Heart left ventricle (tissue), 16 donors: ENCODE results near the gene SHC4. TPM values are rescaled to one million over a fixed set of nuclear protein-coding genes. Genes with fewer than 3 reads are reported as not detected.

Experiments
- ATAC-seq, 4 donors: fragments of 200-7000 bp; cut with Tn5 transposase; one replicate each; pipeline ENCODE4 v1.9.1; 2020 to 2022; ENCODE audit warnings: moderate library complexity in 4 of 4, mild to moderate bottlenecking in 3 of 4, moderate number of reproducible peaks in 1 of 4
- DNase-seq, 5 donors: peaks; one replicate each; pipeline ENCODE4 v3.0.0-alpha.2; 2020
- H3K27ac ChIP-seq, 12 donors: fragments of 200-600 bp; sonication (generic) in 4 of 12; one replicate each; pipeline versions ENCODE4 v1.5.0 to v1.8.0; 2016 to 2022; ENCODE audit warnings: mild to moderate bottlenecking in 2 of 12
- H3K27me3 ChIP-seq, 9 donors: fragments of 200-600 bp; sonication (generic) in 2 of 9; one replicate each; pipeline versions ENCODE4 v1.5.1 to v1.8.0; 2016 to 2022; ENCODE audit warnings: mild to moderate bottlenecking in 3 of 9
- H3K36me3 ChIP-seq, 9 donors: fragments of 200-600 bp; sonication (generic) in 2 of 9; one replicate each; pipeline versions ENCODE4 v1.5.0 to v1.8.0; 2018 to 2022; ENCODE audit warnings: mild to moderate bottlenecking in 2 of 9
- H3K4me1 ChIP-seq, 12 donors: fragments of 200-600 bp; sonication (generic) in 4 of 12; one replicate each; pipeline versions ENCODE4 v1.5.0 to v1.8.0; 2016 to 2022; ENCODE audit warnings: mild to moderate bottlenecking in 3 of 12
- H3K4me3 ChIP-seq, 12 donors: fragments of 200-600 bp; sonication (generic) in 4 of 12; one replicate each; pipeline versions ENCODE4 v1.5.0 to v1.8.0; 2017 to 2022; ENCODE audit warnings: mild to moderate bottlenecking in 9 of 12, moderate library complexity in 4 of 12
- H3K9me3 ChIP-seq, 12 donors: fragments of 200-600 bp; sonication (generic) in 4 of 12; one replicate each; pipeline versions ENCODE4 v1.5.0 to v1.8.0; 2016 to 2022; ENCODE audit warnings: mild to moderate bottlenecking in 1 of 12
- POLR2A ChIP-seq, 2 donors: fragments of 450-650 bp; IDR thresholded peaks; one replicate each; pipeline ENCODE4 v1.6.1; 2017; ENCODE audit warnings: antibody characterized with exemption in 2 of 2, mild to moderate bottlenecking in 2 of 2, moderate library complexity in 2 of 2
- WGBS, 4 donors: extraction: QIAGEN DNeasy Blood & Tissue Kit in 2 of 4; methylation state at CpG; one replicate each; pipeline versions ENCODE4 v1.1.5 to v1.1.7; 2013 to 2018; 5-methylcytosine and 5-hydroxymethylcytosine counted together
- intact Hi-C, 10 donors: fragments of 100-400 bp; cut with DNase I; formaldehyde crosslinking; loops; one replicate each; pipeline versions ENCODE4 v1.11.1 to v1.14.2; 2022
- polyA plus RNA-seq, 2 donors: library from polyadenylated mRNA; stranded (reverse); fragments of 200-250 nt; gene quantifications; one replicate each; pipeline ENCODE4 v1.2.3, GENCODE V29; 2013
- total RNA-seq, 9 donors: library from RNA; depleted of rRNA in 2 of 9; stranded (reverse); fragments of >200 nt in 2 of 9; fragmentation: NEBNext Ultra II Directional in 3 of 9; extraction: Animal tissue kit (Norgen Biotek cat#: 25700) in 3 of 9; gene quantifications; one replicate each; pipeline versions ENCODE4 v1.1.0 to v1.2.4, GENCODE V29; 2016 to 2023
- TF ChIP-seq, protein P1 (sequence below), 12 donors: fragments of 200-600 bp; sonication (generic) in 4 of 12; IDR thresholded peaks; one replicate each; pipeline versions ENCODE4 v1.5.0 to v1.8.0; 2018 to 2022; ENCODE audit warnings: antibody characterized with exemption in 12 of 12, mild to moderate bottlenecking in 5 of 12
- donor health status: ischemic (EF 13 %, LVEDD 7.1; RV severe dilation, severe dysfunction).
- donor health status: healthy with polysubstance abuse.
- donor health status: DM: no; HTN: yes; CAD: no.
- donor health status: DM: no; HTN: no; CAD: no.
- donor health status: ischemic (EF 25% LVEDD 6.9; RV normal size, moderate dysfunction).
- donor health status: ischemic (EF 25% LVEDD 5.7; RV mildly dilated, moderate dysfunction).
- donor health status: healthy.
- donor health status: DM: yes; HTN: yes; CAD: no.
- donor health status: ischemic (EF 35%, LVEDD 5.7; RV mildly dilated, moderate dysfunction).
- donor health status: nonischemic (EF 11% LVEDD 7.7; RV severe dilation, severe dysfunction).
- donor health status: DM: yes; HTN: yes; CAD: no.
- donor health status: PGD.
- donor health status: ischemic (EF 29% LVEDD 5.4; RV normal size, mild dysfunction).
- donor health status: nonischemic (EF 23%, LVEDD 6.1; RV moderate dilation, normal function).

SHC4 gene
- total and polyA plus RNA-seq, 11 donors, result 1.3 to 4.1 (median 2.2) TPM

GRCh38 chr15:48825075-48825474, 138.6 kb downstream of the SHC4 start:
- Histone ChIP-seq H3K4me1 (no peaks in the 10 kb centered on the region), H3K27me3 (no peaks in the 10 kb centered on the region), H3K4me3 (no peak overlapping the region), H3K36me3 (no peaks in the 10 kb centered on the region), H3K27ac (no peak overlapping the region), H3K9me3 (peaks cover 0 to 6% (median 0%) of the 10 kb centered on the region in 12 donors)
- no peak for ATAC-seq
- no peak for DNase-seq
- intact Hi-C loops, result no loop called here
- 87 to 96% (median 92%) methylated on average over 1 of the region's 1 CpG for WGBS, 4 donors
- TF ChIP-seq POLR2A (IDR thresholded peaks at IDR 0.05), result no peak
- TF ChIP-seq, protein P1, sequence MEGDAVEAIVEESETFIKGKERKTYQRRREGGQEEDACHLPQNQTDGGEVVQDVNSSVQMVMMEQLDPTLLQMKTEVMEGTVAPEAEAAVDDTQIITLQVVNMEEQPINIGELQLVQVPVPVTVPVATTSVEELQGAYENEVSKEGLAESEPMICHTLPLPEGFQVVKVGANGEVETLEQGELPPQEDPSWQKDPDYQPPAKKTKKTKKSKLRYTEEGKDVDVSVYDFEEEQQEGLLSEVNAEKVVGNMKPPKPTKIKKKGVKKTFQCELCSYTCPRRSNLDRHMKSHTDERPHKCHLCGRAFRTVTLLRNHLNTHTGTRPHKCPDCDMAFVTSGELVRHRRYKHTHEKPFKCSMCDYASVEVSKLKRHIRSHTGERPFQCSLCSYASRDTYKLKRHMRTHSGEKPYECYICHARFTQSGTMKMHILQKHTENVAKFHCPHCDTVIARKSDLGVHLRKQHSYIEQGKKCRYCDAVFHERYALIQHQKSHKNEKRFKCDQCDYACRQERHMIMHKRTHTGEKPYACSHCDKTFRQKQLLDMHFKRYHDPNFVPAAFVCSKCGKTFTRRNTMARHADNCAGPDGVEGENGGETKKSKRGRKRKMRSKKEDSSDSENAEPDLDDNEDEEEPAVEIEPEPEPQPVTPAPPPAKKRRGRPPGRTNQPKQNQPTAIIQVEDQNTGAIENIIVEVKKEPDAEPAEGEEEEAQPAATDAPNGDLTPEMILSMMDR (IDR thresholded peaks at IDR 0.05), result no peak

DNA sequence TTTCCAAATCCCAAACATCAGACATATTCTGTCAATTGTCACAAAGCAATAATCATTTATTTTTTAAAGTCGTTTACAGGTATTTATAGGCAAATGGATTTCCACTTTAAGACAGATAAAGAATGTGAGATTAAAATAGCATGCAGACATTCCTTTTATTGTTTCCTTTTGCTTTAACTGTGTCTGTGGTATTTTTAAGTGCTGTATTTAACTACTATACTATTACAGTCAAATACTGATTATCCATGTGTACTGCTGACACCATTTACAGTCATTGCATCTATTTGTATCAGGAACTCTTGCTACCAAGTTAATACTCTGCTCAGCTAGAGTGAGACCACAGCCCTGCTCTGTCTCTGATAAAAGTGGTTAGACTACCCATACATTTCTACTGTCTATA, 140.0 kb downstream of the SHC4 start:
- DNase-seq (no peak), ATAC-seq (no peak)
- Histone ChIP-seq H3K27ac (no peak overlapping the region), H3K4me3 (no peak overlapping the region), H3K27me3 (no peaks in the 10 kb centered on the region), H3K9me3 (peaks cover 0 to 6% (median 0%) of the 10 kb centered on the region in 12 donors), H3K36me3 (no peaks in the 10 kb centered on the region), H3K4me1 (no peaks in the 10 kb centered on the region)
- WGBS, 4 donors, result 30 to 38% (median 32%) methylated on average over 1 of the region's 1 CpG
- intact Hi-C loops, result no loop called here
- TF ChIP-seq POLR2A (IDR thresholded peaks at IDR 0.05), result no peak
- TF ChIP-seq, protein P1 (IDR thresholded peaks at IDR 0.05), result no peak

DNA sequence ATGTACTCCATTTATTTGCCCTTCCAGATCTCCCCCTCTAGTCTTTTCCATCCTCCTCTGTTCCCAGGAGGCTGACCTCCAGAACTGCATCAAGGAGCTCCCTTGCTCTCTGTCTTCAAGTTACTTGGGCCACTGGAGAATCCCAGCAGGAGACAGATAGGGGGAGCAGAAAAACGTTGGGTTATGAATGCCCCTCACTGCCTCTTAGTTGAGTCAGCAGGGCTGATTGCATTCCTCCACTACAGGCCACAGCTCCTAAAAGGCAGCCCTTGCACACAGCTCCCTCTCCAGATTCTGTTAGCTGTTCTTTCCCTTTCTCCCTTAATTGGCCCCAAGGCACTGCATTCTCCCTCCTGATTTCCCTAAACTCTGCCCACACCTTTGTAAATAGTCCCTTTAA, 140.5 kb downstream of the SHC4 start:
- no peak for TF ChIP-seq POLR2A (IDR thresholded peaks at IDR 0.05)
- TF ChIP-seq, protein P1 (IDR thresholded peaks at IDR 0.05), result no peak
- no peaks in the 10 kb centered on the region for H3K27me3 ChIP-seq
- no peak for DNase-seq
- H3K4me3 ChIP-seq, result no peak overlapping the region
- H3K4me1 ChIP-seq, result no peaks in the 10 kb centered on the region
- intact Hi-C loops, result no loop called here
- no peak for ATAC-seq
- 10 to 19% (median 13%) methylated on average over 1 of the region's 1 CpG for WGBS, 4 donors
- no peak overlapping the region for H3K27ac ChIP-seq
- H3K36me3 ChIP-seq, result no peaks in the 10 kb centered on the region
- peaks cover 0 to 6% (median 0%) of the 10 kb centered on the region in 12 donors for H3K9me3 ChIP-seq

- TF ChIP-seq, protein P1 (IDR thresholded peaks at IDR 0.05), result no peak
- no peak for TF ChIP-seq POLR2A (IDR thresholded peaks at IDR 0.05)
- H3K27ac ChIP-seq, result no peak overlapping the region
- H3K4me3 ChIP-seq, result no peak overlapping the region
- no peaks in the 10 kb centered on the region for H3K9me3 ChIP-seq
- DNase-seq (no peak), ATAC-seq (no peak)
- 79 to 83% (median 80%) methylated on average over 2 of the region's 2 CpGs for WGBS, 4 donors
- H3K27me3 ChIP-seq, result no peaks in the 10 kb centered on the region
- H3K4me1 ChIP-seq, result peaks cover 0 to 19% (median 10%) of the 10 kb centered on the region in 12 donors
- intact Hi-C loops, result no loop called here
- H3K36me3 ChIP-seq, result no peaks in the 10 kb centered on the region
Measured at GRCh38 chr15:48814286-48814685, 149.4 kb downstream of the SHC4 start.
